HepG2 (cell line): ENCODE data around the gene AFF1. TPM values are rescaled to one million over a fixed set of nuclear protein-coding genes. Genes with fewer than 3 reads are reported as not detected.

ENCODE experiments used
- ATAC-seq: fragments of 200-7000 bp; cut with Tn5 transposase; 3 replicates; pipeline ENCODE4 v1.9.1; 2020; ENCODE audit warnings: mild to moderate bottlenecking, moderate library complexity
- BruUV-seq: library from RNA; stranded (reverse); fragments of 400-500 nt; replicated peaks from 2 replicates; lab custom pipeline; 2021; lab: Mats Ljungman, UMichigan
- CTCF ChIA-PET: fragments of 300-600 bp; formaldehyde crosslinking; extraction: SDS; loops from one replicate; lab custom pipeline; 2021; ENCODE audit warnings: low total read pairs, inconsistent platforms, low intra/inter-chr PET ratio; lab: Yijun Ruan, JAX
- POLR2A ChIA-PET: fragments of 350-600 bp; sonication (Branson Sonifier 250); formaldehyde crosslinking; loops from one replicate; lab custom pipeline; 2020; ENCODE audit warnings: antibody characterized with exemption, inconsistent platforms; lab: Yijun Ruan, JAX
- DNase-seq: peaks from one replicate; pipeline ENCODE4 v3.0.0-alpha.2; 2015; ENCODE audit warnings: low spot score
- FAIRE-seq: peaks from 3 replicates; lab custom pipeline; 2011; peaks lifted over from hg19 to GRCh38; lab: Jason Lieb, UNC
- H2AFZ ChIP-seq: one replicate; pipeline ENCODE4 v1.6.1; 2011; ENCODE audit warnings: low read length, inconsistent platforms
- H3K27ac ChIP-seq: fragments of 300-600 bp; 3 replicates; pipeline ENCODE4 v1.8.0; 2011; ENCODE audit warnings: mixed run types, mild to moderate bottlenecking, mixed read lengths, low read length, inconsistent platforms; ENCODE audit not compliant: insufficient read depth; ENCODE audit errors: extremely low read length
- H3K27me3 ChIP-seq, 2 experiments: fragments of 200-600 bp in 1 of 2; 2 replicates in 1 of 2; 3 replicates in 1 of 2; pipeline versions ENCODE4 v1.6.0 to v1.8.0; 2011; ENCODE audit warnings: low read length in 2 of 2, mild to moderate bottlenecking in 2 of 2, moderate library complexity in 2 of 2, inconsistent platforms in 1 of 2; ENCODE audit not compliant: insufficient read depth in 2 of 2, control insufficient read depth in 1 of 2
- H3K36me3 ChIP-seq, 2 experiments: fragments of 200-600 bp in 1 of 2; replicated peaks in 1 of 2; 2 replicates in 1 of 2; 3 replicates in 1 of 2; pipeline versions ENCODE4 v1.5.1 to v1.8.0; 2011; ENCODE audit warnings: low read length in 2 of 2, inconsistent platforms in 1 of 2; ENCODE audit not compliant: insufficient read depth in 2 of 2, control insufficient read depth in 1 of 2
- H3K4me1 ChIP-seq: 2 replicates; pipeline ENCODE4 v1.5.1; 2012; ENCODE audit warnings: low read length, inconsistent platforms; ENCODE audit not compliant: insufficient read depth
- H3K4me2 ChIP-seq: 2 replicates; pipeline ENCODE4 v1.6.0; 2011; ENCODE audit warnings: low read depth, low read length, inconsistent platforms
- H3K4me3 ChIP-seq, 3 experiments: fragments of 200-600 bp in 1 of 3; sonication (generic), shearing (Covaris generic) in 1 of 3; replicated peaks in 1 of 3; 2 replicates each; pipeline ENCODE4 v1.5.1; 2011 to 2016; ENCODE audit warnings: low read length in 3 of 3, inconsistent platforms in 2 of 3, low read depth in 2 of 3, mild to moderate bottlenecking in 2 of 3, control low read depth in 1 of 3, mixed read lengths in 1 of 3; ENCODE audit not compliant: insufficient read depth in 1 of 3
- H3K79me2 ChIP-seq: one replicate; pipeline ENCODE4 v1.6.1; 2011; ENCODE audit warnings: low read length, inconsistent platforms; ENCODE audit not compliant: insufficient read depth
- H3K9ac ChIP-seq: 2 replicates; pipeline ENCODE4 v1.6.0; 2011; ENCODE audit warnings: mild to moderate bottlenecking, low read depth, low read length, inconsistent platforms; ENCODE audit not compliant: insufficient read depth
- H3K9me3 ChIP-seq: 2 replicates; pipeline ENCODE4 v1.5.1; 2012; ENCODE audit warnings: mild to moderate bottlenecking, low read length
- H4K20me1 ChIP-seq: 2 replicates; pipeline ENCODE4 v1.6.0; 2011; ENCODE audit warnings: inconsistent platforms, mild to moderate bottlenecking, low read length, moderate library complexity; ENCODE audit not compliant: insufficient read depth
- ATF3 ChIP-seq: sonication (generic); formaldehyde crosslinking; IDR thresholded peaks from 2 replicates; pipeline ENCODE4 v1.4.0; 2020; ENCODE audit warnings: missing genetic modification reagents
- CREM ChIP-seq, 2 experiments: sonication (generic) in 1 of 2; formaldehyde crosslinking in 1 of 2; IDR thresholded peaks; 2 replicates each; pipeline versions ENCODE4 v1.4.0 to v1.6.1; 2016 to 2020; ENCODE audit warnings: antibody characterized with exemption in 1 of 2, mild to moderate bottlenecking in 1 of 2, missing genetic modification reagents in 1 of 2
- DPF2 ChIP-seq: sonication (generic); formaldehyde crosslinking; IDR thresholded peaks from 2 replicates; pipeline ENCODE4 v1.4.0; 2020; ENCODE audit warnings: mild to moderate bottlenecking, low read depth, missing genetic modification reagents, borderline replicate concordance
- EED ChIP-seq: sonication (generic); formaldehyde crosslinking; IDR thresholded peaks from 2 replicates; pipeline ENCODE4 v1.5.0; 2020; ENCODE audit warnings: mild to moderate bottlenecking, missing genetic modification reagents
- ESRRA ChIP-seq: sonication (generic); formaldehyde crosslinking; IDR thresholded peaks from 2 replicates; pipeline ENCODE4 v1.5.1; 2020; ENCODE audit warnings: mild to moderate bottlenecking, low read depth, missing genetic modification reagents
- FOSL2 ChIP-seq: sonication (generic); formaldehyde crosslinking; IDR thresholded peaks from 2 replicates; pipeline ENCODE4 v1.4.0; 2020; ENCODE audit warnings: missing genetic modification reagents
- GATAD2A ChIP-seq: IDR thresholded peaks from 2 replicates; pipeline ENCODE4 v1.6.1; 2016
- JUND ChIP-seq: sonication (generic); formaldehyde crosslinking; IDR thresholded peaks from 2 replicates; pipeline ENCODE4 v1.8.0; 2022; ENCODE audit warnings: mild to moderate bottlenecking, missing genetic modification reagents
- KMT2A ChIP-seq: sonication (generic); formaldehyde crosslinking; IDR thresholded peaks from 2 replicates; pipeline ENCODE4 v1.4.0; 2020; ENCODE audit warnings: missing genetic modification reagents
- MIER2 ChIP-seq: IDR thresholded peaks from 2 replicates; pipeline ENCODE4 v1.6.1; 2016; ENCODE audit warnings: missing biosample characterization, missing genetic modification reagents
- MXD1 ChIP-seq: sonication (generic); formaldehyde crosslinking; IDR thresholded peaks from 2 replicates; pipeline ENCODE4 v1.4.0; 2020; ENCODE audit warnings: mild to moderate bottlenecking, missing genetic modification reagents
- NCOA2 ChIP-seq: sonication (generic); formaldehyde crosslinking; IDR thresholded peaks from 2 replicates; pipeline ENCODE4 v1.8.0; 2022; ENCODE audit warnings: inconsistent platforms
- PHF20 ChIP-seq: sonication (generic); formaldehyde crosslinking; IDR thresholded peaks from 2 replicates; pipeline ENCODE4 v1.5.0; 2020; ENCODE audit warnings: mild to moderate bottlenecking, missing genetic modification reagents
- XBP1 ChIP-seq: sonication (generic); formaldehyde crosslinking; IDR thresholded peaks from 2 replicates; pipeline ENCODE4 v1.5.0; 2020; ENCODE audit warnings: missing genetic modification reagents
- ZNF20 ChIP-seq: sonication (generic); formaldehyde crosslinking; IDR thresholded peaks from 2 replicates; pipeline ENCODE4 v1.4.0; 2020; ENCODE audit warnings: mild to moderate bottlenecking, moderate library complexity, missing genetic modification reagents
- ZNF274 ChIP-seq: sonication (generic); formaldehyde crosslinking; IDR thresholded peaks from 2 replicates; pipeline ENCODE4 v1.5.1; 2020; ENCODE audit warnings: mild to moderate bottlenecking, missing genetic modification reagents
- ZNF432 ChIP-seq: sonication (generic); formaldehyde crosslinking; IDR thresholded peaks from 2 replicates; pipeline ENCODE4 v1.5.0; 2020; ENCODE audit warnings: missing genetic modification reagents, mild to moderate bottlenecking, borderline replicate concordance
- ZNF512 ChIP-seq: sonication (generic); formaldehyde crosslinking; IDR thresholded peaks from 2 replicates; pipeline ENCODE4 v1.4.0; 2020; ENCODE audit warnings: mild to moderate bottlenecking, missing genetic modification reagents
- ZNF552 ChIP-seq: sonication (generic); formaldehyde crosslinking; IDR thresholded peaks from 2 replicates; pipeline ENCODE4 v1.9.0; 2022; ENCODE audit warnings: missing genetic modification reagents, mild to moderate bottlenecking, borderline replicate concordance
- WGBS: methylation state at CpG from one replicate; pipeline ENCODE4 v1.1.6; 2017; ENCODE audit warnings: low lambda C conversion rate; 5-methylcytosine and 5-hydroxymethylcytosine counted together
- in situ Hi-C: cut with HindIII; loops from 2 replicates; pipeline ENCODE4 v1.10.0; 2017; ENCODE audit warnings: low pct_unique_long_range_greater_than_20kb; ENCODE audit not compliant: extremely low pct_ligation_motif_present
- intact Hi-C: fragments of 100-400 bp; cut with micrococcal nuclease; formaldehyde crosslinking; loops from one replicate; pipeline ENCODE4 v1.10.0; 2022; ENCODE audit not compliant: unreplicated experiment
- polyA plus RNA-seq, 8 experiments: library from polyadenylated mRNA; depleted of rRNA in 3 of 8; stranded (reverse) in 7 of 8; unstranded in 1 of 8; fragments of >200 nt; fragmentation: Illumina TruSeq in 4 of 8; extraction: Trizol in 4 of 8; gene quantifications; 2 replicates each; pipeline versions ENCODE4 v1.2.1 to v1.2.3, GENCODE V29; 2011 to 2016; ENCODE audit warnings: low read depth in 4 of 8, missing spikeins in 1 of 8, mixed read lengths in 1 of 8; ENCODE audit not compliant: insufficient read depth in 1 of 8
- total RNA-seq, 5 experiments: library from RNA; depleted of rRNA; stranded (reverse); fragments of >200 nt; fragmentation: Illumina TruSeq; extraction: Trizol; gene quantifications; 2 replicates each; pipeline ENCODE4 v1.2.3, GENCODE V29; 2016; ENCODE audit warnings: low read depth in 1 of 5

Gene AFF1
- total and polyA plus RNA-seq, 2 of the 13 experiments (the other 11 are each of a cell fraction or from before 2014, with no cell fraction given) = 15.5 to 15.9 TPM

GRCh38 chr4:86927843-86928395, 6.9 kb upstream of the AFF1 start (continued):
- TF ChIP-seq KMT2A = no peak
- no peak for TF ChIP-seq ZNF432 (CRISPR knock-in tag)
- peak; percentile 27; the same call in 1 of the 2 replicates for TF ChIP-seq NCOA2 (CRISPR knock-in tag)
- peak; percentile 10; the same call in 1 of the 2 replicates for TF ChIP-seq CREM (IDR thresholded peaks at IDR 0.05)
- no peak for TF ChIP-seq CREM (CRISPR knock-in tag; IDR thresholded peaks at IDR 0.05)
- 0 out of 2 replicates have a peak, but pooled peaks have one; percentile 32 for TF ChIP-seq GATAD2A
- peak; percentile 60; the same call in 1 of the 2 replicates for TF ChIP-seq ATF3
- TF ChIP-seq PHF20 (CRISPR knock-in tag) = no peak
- TF ChIP-seq FOSL2 (CRISPR knock-in tag) = peak; percentile 95

GRCh38 chr4:86928400-86929255, 6.2 kb upstream of the AFF1 start:
- H3K4me3 ChIP-seq = no peak overlapping the region
- no TSS peak for BruUV-seq
- H3K27me3 ChIP-seq = no peaks in the 10 kb centered on the region
- TF ChIP-seq ZNF274 (CRISPR knock-in tag) (no peak), MXD1 (CRISPR knock-in tag) (no peak), ZNF20 (CRISPR knock-in tag) (no peak), DPF2 (no peak), ZNF552 (CRISPR knock-in tag) (no peak), JUND (CRISPR knock-in tag) (no peak), XBP1 (CRISPR knock-in tag) (no peak), ESRRA (CRISPR knock-in tag) (no peak), EED (no peak), ZNF512 (no peak), MIER2 (CRISPR knock-in tag) (no peak)
- DNase-seq = no peak
- peaks cover 22% of the 10 kb centered on the region for H3K4me1 ChIP-seq
- H3K27ac ChIP-seq = no peak overlapping the region
- H2AFZ ChIP-seq = no peak overlapping the region
- H3K79me2 ChIP-seq = no peaks in the 10 kb centered on the region
- H4K20me1 ChIP-seq = no peaks in the 10 kb centered on the region
- ChIA-PET POLR2A (interaction anchor here (1.0 to 2.5 kb wide), 5 partner anchors 8 to 83 kb away, joined by 3 to 13 read pairs (median 4); no protein-coding TSS in a partner anchor), CTCF (no interaction called here)
- intact Hi-C loops = no loop called here
- no peak overlapping the region for H3K4me2 ChIP-seq
- FAIRE-seq = peak; percentile 32
- 92% methylated on average over 10 of the region's 10 CpGs for WGBS
- H3K9me3 ChIP-seq = no peaks in the 10 kb centered on the region
- peak; percentile 26; the same call in 2 of the 3 replicates for ATAC-seq
- in situ Hi-C loops = loop anchor here (10.0 kb wide), 1 partner anchor 306 kb away; no protein-coding TSS in a partner anchor
- no peak overlapping the region for H3K9ac ChIP-seq
- peaks cover 1 to 4% of the 10 kb centered on the region in 2 experiments; a peak in 3 of 5 replicates for H3K36me3 ChIP-seq
